ENCODE data around the gene SCRG1.
A peak's percentile ranks its signal among the peaks of the same experiment; 100 is the strongest.

Gene SCRG1

DNA sequence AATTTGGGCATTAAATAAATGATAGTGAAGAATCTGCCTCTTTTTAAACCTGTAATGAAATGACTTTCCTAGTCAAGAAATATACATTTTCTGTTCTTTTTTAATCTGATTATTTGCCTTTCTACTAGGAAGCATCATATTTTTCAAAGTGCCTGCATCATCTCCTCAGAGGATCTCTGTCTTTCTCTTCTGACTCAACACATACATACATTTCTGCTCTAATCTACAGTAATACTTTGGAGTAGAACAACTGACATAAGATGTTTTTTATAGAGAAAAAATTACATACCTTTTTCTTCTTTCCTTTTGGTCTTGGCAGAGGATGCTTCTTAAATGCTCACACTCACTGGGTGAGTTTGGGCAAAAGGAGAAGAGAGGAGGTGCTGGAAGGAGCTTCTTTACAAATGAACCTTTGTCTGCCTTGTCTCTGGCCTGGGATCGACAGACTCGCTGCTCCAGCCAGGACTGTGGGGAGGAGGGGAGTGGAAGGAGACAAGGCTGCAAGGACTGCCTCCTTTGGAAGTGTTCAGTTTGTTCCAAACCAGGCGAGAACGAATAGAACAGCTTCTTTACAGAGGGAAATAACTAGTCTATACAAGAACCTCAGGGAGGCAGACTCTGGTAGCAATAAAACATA lies at the start of gene SCRG1:
TSS of gene SCRG1 (minus strand) at position 338 of the 637 bp plus-strand sequence. CDS start 7,702 bp downstream, outside the sequence.
- DNase-seq (ENCODE audit: low read depth) = no peak

DNA sequence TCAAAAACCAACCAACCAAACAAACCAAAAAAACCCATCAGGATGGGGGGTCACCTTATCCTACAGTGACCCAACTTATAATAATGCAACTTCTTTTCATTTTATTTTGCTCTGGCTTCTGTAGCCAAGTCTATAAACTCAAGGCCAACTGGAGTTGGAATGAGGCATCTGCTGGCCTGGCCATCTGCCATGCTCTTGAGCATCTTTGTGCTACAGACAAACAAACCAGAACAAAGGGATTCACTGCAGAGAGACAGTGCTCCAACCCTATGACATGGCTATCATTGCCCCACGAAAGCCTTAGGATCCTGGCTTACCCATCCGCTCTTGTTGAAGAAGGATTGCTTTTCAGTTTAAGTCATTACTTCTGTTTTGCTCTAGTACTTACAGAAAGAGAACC lies 49.2 kb upstream of the SCRG1 start:
- DNase-seq (ENCODE audit: low read depth) = peak; percentile 67

DNA sequence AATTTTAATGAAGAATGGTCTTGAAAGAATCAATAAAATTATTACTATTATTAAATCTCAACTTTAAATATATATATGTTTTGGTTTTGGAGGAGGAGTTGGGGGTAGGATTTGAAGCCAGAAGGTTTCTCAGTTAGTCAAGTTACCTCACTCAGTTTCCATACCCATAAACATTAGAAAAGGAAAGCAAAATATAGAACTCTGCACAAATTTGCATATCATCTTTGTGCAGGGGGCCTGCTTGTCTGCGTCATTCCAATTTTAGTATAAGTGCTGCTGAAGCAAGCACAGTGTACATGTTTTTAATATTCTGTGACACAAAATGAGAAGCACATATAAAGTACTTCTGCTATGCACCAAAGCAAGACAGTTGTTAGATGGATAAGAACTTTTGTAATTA lies 47.5 kb upstream of the SCRG1 start:
- DNase-seq (ENCODE audit: low read depth) = no peak

DNA sequence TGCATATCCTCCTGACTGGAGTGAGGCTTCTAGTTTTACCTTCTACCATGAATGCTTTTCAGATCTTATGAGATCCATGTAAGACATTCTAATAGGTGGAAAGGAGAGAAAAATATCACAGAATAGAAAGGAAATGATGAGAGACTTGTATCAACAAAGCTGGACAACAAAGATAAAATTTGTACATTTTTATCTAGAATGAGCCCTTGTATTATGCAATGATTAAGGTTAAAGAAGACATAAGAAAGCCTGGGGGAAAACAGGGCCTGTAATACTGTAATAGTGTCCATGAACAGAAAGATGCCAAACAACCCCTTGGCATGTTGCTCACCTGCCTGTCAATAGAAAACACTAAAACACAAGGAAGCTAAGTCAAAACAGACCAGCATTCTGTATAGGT lies 44.2 kb upstream of the SCRG1 start:
- DNase-seq (ENCODE audit: low read depth) = no peak

DNA sequence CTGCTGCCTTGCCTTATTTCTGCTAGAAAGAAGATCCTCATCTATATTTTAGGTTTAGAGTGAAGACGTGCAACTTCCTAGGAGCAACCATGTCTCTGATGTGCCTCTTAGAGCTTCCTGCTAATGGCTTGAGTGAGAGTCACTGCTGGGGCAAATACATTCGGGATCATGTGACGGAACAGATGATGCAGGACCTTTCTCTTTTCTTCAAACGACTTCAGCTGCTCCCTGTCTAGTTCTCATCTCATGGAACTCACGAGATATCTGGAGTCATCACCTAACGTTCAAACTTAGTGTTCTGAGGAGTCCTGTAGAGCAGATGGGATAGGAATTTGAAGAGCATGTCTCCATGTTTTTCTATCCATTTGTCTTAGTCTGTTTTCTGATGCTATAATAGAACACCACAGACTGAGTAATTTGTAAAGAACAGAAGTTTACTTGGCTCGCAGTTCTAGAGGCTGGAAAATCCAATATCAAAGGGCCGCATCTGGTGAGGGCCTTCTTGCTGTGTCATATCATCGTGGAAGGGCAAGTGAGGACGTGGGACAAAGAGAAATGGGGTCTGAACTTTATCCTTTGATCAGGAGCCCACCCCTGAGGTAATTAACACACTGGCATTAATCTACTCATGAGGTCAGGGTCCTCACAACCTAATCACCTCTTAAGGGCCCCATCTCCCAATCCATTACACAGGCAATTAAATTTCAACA lies 43.5 kb upstream of the SCRG1 start:
- DNase-seq (ENCODE audit: low read depth) = no peak

DNA sequence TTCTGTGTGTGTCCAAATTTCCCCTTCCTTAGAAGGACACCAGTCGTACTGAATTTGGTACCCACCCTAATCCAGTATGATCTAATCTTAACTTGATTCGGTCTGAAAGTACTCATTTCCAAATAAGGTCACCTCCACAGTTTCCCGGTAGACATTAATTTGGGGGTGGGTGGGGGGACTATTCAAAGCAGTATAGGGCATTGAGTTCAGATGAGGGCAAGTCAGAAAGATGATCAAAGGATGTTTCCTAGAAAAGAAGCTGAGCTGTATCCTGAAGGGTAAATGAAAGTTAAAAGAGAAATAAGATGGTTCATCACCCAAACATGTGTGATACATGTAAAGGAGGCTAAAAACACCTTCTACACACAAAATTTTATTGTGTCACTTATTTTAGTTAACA lies 42.0 kb upstream of the SCRG1 start:
- no peak for DNase-seq (ENCODE audit: low read depth)

DNA sequence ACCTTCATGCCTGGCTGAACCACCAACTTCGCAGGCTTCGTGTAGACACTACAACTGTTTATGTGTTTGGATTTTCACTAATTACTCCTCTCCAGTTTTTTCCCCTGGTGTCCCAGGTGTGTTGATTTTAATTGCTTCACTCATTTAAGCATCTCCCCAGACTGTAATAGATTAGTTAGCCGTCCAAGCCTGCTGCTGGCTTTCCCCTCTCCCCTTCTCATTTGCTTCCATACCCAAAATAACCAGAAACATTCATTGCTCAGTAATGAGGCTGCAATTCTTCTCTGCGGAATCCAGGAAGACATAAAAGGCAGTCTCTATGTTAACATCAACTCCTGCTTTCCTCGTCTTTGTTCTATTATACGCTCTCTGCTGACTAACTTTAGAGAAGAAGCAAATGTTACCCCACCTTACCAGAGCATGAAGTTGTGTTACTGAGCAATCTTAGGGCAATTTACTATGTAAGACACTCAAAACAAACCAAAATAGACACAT lies 37.9 kb upstream of the SCRG1 start:
- DNase-seq (ENCODE audit: low read depth) = no peak

DNA sequence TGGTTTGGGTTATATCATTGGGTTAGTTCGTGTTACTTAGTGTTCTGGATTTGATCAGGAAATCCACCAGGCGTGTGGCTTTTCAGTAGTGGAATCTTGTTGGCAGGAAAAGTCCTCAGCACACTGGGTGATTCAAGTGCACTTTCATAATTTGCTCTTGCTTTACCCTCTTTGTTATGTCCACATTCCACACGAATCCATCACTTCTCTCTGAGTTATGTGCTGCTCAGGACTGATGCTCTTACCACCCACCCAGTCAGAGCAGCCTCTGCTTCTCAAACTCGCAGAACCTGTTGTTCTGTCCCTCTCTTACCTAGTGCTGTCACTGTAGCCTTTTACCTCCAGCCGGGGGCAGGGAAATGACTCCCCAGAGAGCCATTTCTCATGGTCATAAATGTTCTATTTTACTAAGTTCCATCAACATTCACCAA lies 37.2 kb upstream of the SCRG1 start:
- peak; percentile 83 for DNase-seq (ENCODE audit: low read depth)

DNA sequence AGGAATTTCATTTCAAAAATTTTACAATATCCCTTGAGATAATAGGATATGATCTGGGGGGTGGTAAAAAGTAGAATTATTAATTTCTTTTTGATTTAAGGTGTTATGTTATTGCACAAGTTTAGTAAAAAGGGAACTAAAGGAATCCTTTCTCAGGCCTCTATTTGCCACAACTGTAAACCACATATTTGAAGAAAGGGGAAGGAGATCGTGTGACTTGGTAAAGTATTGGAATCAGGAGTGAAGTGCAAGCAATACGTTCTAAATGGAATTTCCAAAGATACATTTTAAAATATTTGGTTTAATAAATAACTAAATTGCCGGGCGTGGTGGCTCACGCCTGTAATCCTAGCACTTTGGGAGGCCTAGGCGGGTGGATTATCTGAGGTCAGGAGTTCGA lies 35.3 kb upstream of the SCRG1 start:
- no peak for DNase-seq (ENCODE audit: low read depth)

DNA sequence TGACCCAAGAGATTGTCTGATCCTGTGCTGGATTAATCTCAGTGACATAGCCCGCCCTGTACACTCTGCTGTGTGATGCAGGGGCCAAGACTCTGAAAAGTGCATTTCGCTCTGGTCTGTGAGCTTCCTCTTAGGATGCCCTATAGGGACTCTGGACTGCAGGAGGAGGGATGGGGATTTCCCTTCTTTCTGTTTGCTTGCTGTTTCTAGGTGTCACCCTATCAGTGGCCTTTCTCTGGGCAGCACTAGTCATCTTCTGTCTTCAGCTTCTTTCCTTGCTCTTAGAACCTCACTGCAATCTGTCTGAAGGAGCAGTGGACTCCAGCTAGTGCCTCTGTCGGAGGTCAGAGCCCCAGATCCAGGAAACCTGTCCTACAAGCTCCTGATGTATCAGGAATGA lies 34.5 kb upstream of the SCRG1 start:
- DNase-seq (ENCODE audit: low read depth) = no peak

DNA sequence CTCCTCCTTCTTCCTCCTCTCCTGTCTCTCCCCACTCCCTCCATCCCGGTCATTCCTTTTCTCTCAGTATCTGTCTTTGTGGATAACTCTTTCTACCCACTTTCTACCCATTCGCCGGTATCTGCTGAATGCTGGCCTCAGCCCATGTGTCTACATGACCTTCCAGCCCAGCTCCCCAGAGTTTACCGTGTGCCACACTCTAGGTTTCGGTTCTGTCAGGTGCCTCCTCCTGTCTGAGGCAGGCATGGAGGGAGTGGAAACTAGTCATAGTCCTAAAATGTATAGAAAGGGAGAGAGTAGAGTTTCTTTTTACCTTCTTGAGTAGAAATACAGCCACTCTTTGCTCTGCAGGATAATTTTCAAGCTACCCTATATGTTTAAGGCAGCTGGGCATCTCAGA lies 33.5 kb upstream of the SCRG1 start:
- DNase-seq (ENCODE audit: low read depth) = no peak

DNA sequence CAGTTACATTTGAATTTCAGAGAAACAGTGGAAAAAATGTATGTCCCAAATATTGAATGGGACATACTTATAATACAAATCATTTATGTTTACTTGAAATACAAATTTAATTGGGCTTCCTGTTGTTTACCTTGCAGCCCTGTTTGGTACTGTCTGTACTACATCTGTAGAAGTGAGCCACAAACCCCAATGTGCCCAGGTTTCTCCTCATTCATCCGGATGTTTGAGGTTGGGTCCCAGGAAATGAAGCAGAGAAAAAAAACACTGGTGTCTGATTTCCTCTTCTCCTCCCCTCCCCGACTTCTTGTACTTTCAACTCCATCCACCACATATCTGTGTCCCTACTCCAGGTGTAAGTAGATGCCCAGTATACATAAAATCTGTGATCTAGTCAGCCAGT lies 27.1 kb upstream of the SCRG1 start:
- DNase-seq (ENCODE audit: low read depth) = no peak

DNA sequence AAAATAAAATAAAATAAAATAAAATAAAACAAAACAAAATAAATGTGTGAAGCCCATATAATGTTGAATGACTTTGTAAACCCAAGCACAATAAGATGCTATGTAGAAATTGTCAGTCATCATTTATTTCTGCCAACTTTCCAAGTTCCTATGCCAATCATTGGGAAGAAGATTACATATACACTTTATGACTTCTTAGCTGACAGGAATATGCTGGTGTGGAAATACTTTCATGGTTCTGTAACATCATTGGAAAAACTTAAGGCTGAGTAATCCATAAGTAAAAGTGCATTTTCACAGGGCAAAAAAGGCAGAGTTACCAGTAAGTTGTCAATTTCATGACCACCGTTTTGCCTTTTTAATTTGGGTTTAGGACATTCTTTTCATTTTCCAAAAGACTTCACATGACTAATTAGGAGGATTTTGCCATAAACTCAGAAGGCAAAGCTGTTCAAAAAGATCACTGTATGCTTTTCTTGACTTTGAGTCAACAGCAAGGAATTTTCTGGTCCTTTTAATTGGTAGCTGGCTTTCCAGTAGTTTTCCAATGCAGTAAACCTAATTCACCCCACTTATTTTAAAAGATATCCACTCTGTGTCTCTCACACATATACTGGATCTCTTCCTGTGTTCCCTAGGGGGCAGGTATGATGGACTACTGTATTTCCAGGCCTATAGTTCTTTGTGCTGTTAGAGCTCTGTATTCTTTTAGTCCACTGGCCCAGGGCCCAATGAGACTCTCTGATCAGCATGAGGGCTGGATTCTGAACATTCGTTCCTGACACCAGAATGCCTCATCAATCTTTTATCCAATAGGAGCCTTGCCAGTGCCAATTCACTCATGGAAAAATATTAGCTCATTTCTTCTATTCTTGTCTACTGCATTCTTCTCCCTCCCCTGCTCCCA lies 26.2 kb upstream of the SCRG1 start:
- DNase-seq (ENCODE audit: low read depth) = peak; percentile 93

DNA sequence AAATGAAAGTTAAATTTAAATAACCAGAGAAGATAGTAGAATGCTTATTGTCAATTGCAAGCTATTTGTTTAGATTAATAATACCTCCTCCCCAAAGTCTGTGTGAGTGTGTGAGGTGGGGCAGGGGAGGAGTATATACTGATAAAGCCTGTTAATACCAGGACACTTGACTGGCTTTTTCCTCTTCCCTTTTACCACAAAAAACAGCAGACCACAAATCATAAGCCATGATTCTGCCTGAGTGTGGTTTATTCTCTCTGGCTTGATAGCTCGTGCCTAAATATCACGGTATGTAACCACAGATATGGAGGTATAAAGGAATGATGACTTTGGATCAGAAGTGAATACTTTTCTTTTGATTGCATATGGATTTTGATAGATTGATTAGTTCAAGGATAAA lies 21.9 kb upstream of the SCRG1 start:
- no peak for DNase-seq (ENCODE audit: low read depth)

DNA sequence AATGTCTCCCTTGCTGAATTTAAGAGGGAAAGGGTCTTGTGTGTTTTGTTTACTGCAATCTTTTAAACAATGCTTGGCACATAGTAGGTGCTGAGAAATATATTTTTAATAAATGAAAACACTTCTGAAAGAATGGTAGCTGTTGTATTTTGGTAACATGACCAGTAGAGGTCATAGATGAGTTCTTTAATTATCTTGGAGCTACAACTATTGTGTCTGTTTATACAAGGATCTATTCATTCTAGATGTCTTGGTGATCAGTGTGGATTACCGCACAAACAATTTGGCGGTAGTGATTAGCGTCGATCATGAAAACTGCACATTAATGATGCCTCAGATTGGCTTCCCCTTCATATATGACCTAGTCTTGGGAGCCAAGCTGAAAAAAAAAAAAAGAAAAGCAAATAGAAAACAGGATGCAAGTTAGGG lies 21.4 kb upstream of the SCRG1 start:
- peak; percentile 38 for DNase-seq (ENCODE audit: low read depth)

DNA sequence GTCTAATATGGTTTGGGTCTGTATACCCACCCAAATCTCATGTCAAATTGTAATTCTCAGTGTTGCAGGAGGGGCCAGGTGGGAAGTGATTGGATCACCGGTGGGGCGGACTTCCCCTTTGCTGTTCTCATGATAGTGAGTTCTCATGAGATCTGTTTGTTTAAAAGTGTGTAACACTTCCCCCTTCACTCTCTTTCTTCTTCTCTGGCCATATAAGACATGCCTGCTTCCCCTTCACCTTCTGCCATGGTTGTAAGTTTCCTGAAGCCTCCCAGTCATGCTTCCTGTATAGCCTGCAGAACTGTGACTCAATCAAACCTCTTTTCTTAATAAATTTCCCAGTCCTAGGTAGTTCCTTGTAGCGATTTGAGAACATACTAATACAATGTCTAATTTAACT lies 19.7 kb upstream of the SCRG1 start:
- no peak for DNase-seq (ENCODE audit: low read depth)

DNA sequence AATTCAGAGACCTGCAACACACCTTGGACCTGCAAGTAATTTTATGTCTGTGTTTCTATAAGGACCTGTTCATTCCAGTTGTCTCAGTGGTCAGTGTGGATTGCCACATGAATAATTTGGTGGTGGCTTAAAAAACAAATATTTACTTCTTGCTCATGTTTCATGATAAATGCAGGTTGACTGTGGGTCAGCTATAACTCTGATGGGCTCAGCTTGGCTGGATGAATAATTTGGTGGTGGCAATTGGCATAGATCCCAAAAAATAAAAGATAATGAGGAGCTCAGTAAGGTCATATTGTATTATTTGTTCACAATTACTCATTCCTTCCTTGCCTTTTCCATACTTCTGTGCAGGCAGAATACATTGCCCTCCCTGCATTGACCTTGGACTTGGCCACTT lies 18.9 kb upstream of the SCRG1 start:
- no peak for DNase-seq (ENCODE audit: low read depth)

DNA sequence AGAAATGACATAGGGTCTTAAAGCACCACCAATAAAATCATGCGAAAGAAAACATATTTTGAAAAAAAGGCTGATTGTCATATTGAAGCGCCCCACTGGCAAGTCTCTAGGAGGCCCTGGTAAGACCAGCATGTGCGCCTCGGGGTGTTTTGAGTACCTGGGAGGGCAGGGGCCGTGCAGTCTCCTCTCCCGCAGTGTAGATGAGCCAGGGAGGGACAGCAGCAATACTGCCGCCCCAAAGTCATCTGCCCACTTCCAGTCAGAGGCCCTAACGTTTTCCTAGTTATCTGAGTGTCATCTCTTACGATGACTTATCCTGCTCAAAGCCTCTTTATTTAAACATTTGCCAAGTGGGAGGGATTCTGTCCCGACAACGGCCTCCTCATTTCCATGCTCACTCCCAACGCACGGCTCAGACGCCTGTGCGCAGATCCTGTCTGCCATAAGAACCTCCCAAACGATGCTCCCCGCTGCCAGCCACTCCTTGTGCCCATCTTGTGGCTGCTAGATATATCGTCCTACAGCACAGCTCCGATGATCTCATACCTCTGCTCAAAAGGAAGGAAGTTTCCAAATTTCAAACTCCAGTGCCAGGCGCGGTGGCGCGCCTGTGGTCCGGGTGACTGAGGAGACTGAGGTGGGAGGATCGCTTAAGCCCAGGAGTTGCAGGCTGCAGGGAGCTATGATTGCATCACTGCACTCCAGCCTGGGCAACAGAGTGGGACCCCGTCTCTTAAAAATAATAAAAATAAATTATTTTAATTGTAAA lies 17.2 kb upstream of the SCRG1 start:
- DNase-seq (ENCODE audit: low read depth) = no peak

DNA sequence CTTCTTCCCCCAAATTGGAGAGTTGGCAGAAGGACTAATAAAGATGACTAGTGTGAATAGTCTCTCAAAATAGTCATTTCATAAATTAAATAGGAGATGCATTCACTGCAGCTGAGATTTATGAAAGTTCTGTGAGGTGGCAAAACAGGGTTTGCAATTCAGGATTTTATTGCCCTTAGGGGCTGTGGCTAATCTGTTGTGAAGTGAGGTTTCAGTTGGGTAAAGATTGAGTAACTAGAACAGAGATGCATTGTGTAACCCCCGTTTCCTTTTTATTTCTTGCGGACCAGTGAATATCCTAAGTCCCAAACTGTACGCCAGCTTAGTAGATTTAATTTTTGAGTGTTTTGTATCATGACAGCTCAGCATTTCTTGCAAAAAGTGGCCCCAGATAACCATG lies 16.2 kb upstream of the SCRG1 start:
- no peak for DNase-seq (ENCODE audit: low read depth)

DNA sequence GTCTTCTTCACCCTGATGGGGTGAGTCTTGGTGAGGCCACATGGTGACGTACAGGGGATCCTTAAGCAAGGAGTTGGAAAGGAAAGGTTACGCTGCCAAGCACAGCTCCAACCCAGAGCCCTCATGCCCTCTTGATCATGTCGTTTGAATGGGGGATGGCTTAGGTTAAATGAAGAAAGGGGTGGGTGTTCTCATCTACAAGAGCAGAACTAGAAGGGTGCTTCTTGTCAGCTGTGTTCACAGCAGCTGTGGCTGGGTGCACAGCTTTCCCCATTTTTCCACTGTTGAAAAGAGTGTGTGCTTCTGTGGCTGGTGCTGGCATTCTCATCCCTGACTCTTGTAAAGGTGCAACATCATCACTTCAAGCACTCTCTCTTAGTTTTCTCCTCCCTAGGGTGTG lies 15.5 kb upstream of the SCRG1 start:
- DNase-seq (ENCODE audit: low read depth) = no peak

DNA sequence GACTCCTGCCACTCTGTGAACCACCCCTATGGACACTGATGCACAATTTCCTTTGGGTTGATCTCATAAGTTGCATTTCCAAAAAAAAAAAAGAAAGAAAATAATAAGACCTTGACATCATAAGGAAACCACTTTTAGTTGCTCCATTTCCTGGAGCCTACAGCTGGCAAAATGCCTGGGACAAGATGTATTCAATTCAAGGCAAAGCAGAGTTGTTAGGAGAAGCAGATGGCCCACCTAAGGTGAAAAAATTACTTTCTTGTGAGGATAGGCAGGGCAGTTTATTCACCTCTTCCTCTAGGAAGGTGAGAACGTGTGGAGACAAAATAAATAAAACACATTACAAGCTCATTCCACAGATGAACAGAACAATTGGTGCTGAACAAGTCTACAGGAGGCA lies 14.1 kb upstream of the SCRG1 start:
- DNase-seq (ENCODE audit: low read depth) = peak; percentile 50

DNA sequence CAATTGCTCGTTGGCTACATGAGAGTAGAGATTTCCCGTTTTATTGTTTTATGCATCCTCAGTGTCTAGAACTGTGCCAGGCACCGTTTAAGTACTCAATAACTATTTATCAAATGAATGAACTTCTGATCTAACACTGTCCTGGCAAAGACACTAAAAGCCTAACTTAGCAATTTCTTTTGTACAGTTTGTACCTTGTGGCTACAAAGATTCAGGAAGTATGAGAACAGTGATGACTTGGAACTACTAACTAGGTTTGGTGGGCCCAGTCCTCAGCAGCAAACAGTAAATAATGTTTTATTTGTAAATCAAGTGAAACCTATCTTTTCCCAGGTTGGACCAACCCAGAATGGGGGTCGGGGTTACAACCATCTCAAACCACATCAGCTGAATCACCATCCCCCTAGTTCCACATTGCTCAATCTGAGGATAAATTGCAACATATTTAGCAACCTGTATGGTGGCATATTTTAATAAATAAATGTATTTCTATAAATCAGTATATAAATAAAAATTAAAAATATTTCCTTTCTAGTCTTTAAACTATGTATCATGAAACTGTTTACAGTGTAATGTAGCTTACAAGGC lies 12.3 kb upstream of the SCRG1 start:
- DNase-seq (ENCODE audit: low read depth) = no peak
